CD14-positive monocyte (primary cell): ENCODE data around the gene SFMBT2. TPM values are rescaled to one million over a fixed set of nuclear protein-coding genes. Genes with fewer than 3 reads are reported as not detected.

Experiments used
- DNase-seq, 3 donors: peaks; one replicate each; pipeline ENCODE4 v3.0.0-alpha.2; 2011 to 2022
- H2AFZ ChIP-seq: 2 replicates; pipeline ENCODE4 v1.6.0; 2012; ENCODE audit warnings: mild to moderate bottlenecking, low read depth, low read length, inconsistent platforms; ENCODE audit not compliant: insufficient read depth, poor library complexity, severe bottlenecking
- H3K27ac ChIP-seq, 2 donors: 1 replicate in 1 of 2; 2 replicates in 1 of 2; pipeline ENCODE4 v1.5.1; 2012 to 2013; ENCODE audit warnings: low read length in 2 of 2, control low read depth in 1 of 2, inconsistent platforms in 1 of 2, low read depth in 1 of 2, mild to moderate bottlenecking in 1 of 2
- H3K27me3 ChIP-seq, 2 donors: one replicate each; pipeline versions ENCODE4 v1.6.0 to v1.6.1; 2011 to 2013; ENCODE audit warnings: low read length in 2 of 2; ENCODE audit not compliant: control insufficient read depth in 2 of 2, insufficient read depth in 2 of 2
- H3K36me3 ChIP-seq, 2 donors: replicated peaks in 1 of 2; 1 replicate in 1 of 2; 2 replicates in 1 of 2; pipeline versions ENCODE4 v1.5.1 to v1.6.1; 2012 to 2013; ENCODE audit warnings: low read length in 2 of 2, control low read depth in 1 of 2, inconsistent platforms in 1 of 2, mild to moderate bottlenecking in 1 of 2; ENCODE audit not compliant: insufficient read depth in 2 of 2, control insufficient read depth in 1 of 2
- H3K4me1 ChIP-seq, 2 donors: 1 replicate in 1 of 2; 2 replicates in 1 of 2; pipeline versions ENCODE4 v1.5.1 to v1.6.1; 2012 to 2013; ENCODE audit warnings: low read length in 2 of 2, control low read depth in 1 of 2, inconsistent platforms in 1 of 2, mild to moderate bottlenecking in 1 of 2, moderate library complexity in 1 of 2; ENCODE audit not compliant: insufficient read depth in 2 of 2, control insufficient read depth in 1 of 2
- H3K4me2 ChIP-seq: replicated peaks from 2 replicates; pipeline ENCODE3; 2012; ENCODE audit warnings: low read length, moderate library complexity, mild to moderate bottlenecking; ENCODE audit not compliant: poor library complexity, severe bottlenecking; ENCODE audit errors: extremely low read depth
- H3K4me3 ChIP-seq, 3 experiments: fragments of 200-600 bp in 1 of 3; sonication (generic) in 1 of 3; replicated peaks in 1 of 3; 1 replicate in 2 of 3; 2 replicates in 1 of 3; pipeline ENCODE4 v1.5.1; 2011 to 2013; ENCODE audit warnings: low read length in 3 of 3, mild to moderate bottlenecking in 3 of 3, control low read depth in 2 of 3, low read depth in 2 of 3, inconsistent platforms in 1 of 3, moderate library complexity in 1 of 3
- H3K79me2 ChIP-seq: 2 replicates; pipeline ENCODE4 v1.6.0; 2012; ENCODE audit warnings: mild to moderate bottlenecking, control low read depth, inconsistent platforms, low read length, moderate library complexity; ENCODE audit not compliant: insufficient read depth
- H3K9ac ChIP-seq: 2 replicates; pipeline ENCODE4 v1.6.0; 2017; ENCODE audit warnings: low read length, mild to moderate bottlenecking; ENCODE audit not compliant: insufficient read depth, poor library complexity, severe bottlenecking
- H3K9me3 ChIP-seq, 2 donors: replicated peaks in 1 of 2; 1 replicate in 1 of 2; 2 replicates in 1 of 2; pipeline versions ENCODE4 v1.5.1 to v1.6.1; 2012 to 2013; ENCODE audit warnings: low read length in 2 of 2, control low read depth in 1 of 2; ENCODE audit not compliant: control insufficient read depth in 1 of 2, insufficient read depth in 1 of 2
- H4K20me1 ChIP-seq: 2 replicates; pipeline ENCODE4 v1.6.0; 2012; ENCODE audit warnings: mild to moderate bottlenecking, low read length, control low read depth, moderate library complexity; ENCODE audit not compliant: insufficient read depth
- H3K27ac Mint-ChIP-seq, 7 donors: one replicate each; pipeline ENCODE4 v1.8.0; 2020; ENCODE audit warnings: mild to moderate bottlenecking in 7 of 7, mixed read lengths in 7 of 7, moderate library complexity in 6 of 7, inconsistent platforms in 2 of 7
- H3K27me3 Mint-ChIP-seq, 3 donors: one replicate each; pipeline ENCODE4 v1.8.0; 2021 to 2022; ENCODE audit warnings: low read depth in 3 of 3, mild to moderate bottlenecking in 3 of 3, mixed read lengths in 3 of 3, moderate library complexity in 3 of 3, inconsistent platforms in 1 of 3
- H3K36me3 Mint-ChIP-seq, 2 donors: one replicate each; pipeline ENCODE4 v1.8.0; 2020; ENCODE audit warnings: mixed read lengths in 2 of 2, inconsistent platforms in 1 of 2, mild to moderate bottlenecking in 1 of 2
- H3K4me1 Mint-ChIP-seq: one replicate; pipeline ENCODE4 v1.8.0; 2020; ENCODE audit warnings: mild to moderate bottlenecking, mixed read lengths
- H3K4me3 Mint-ChIP-seq, 2 donors: one replicate each; pipeline ENCODE4 v1.8.0; 2020; ENCODE audit warnings: mild to moderate bottlenecking in 2 of 2, mixed read lengths in 2 of 2, moderate library complexity in 1 of 2
- H3K9me3 Mint-ChIP-seq, 7 donors: one replicate each; pipeline ENCODE4 v1.8.0; 2020 to 2022; ENCODE audit warnings: mixed read lengths in 7 of 7, mild to moderate bottlenecking in 6 of 7, moderate library complexity in 6 of 7, inconsistent platforms in 2 of 7
- WGBS: methylation state at CpG from one replicate; pipeline ENCODE4 v1.1.5; 2013; ENCODE audit warnings: missing lambda C conversion rate; ENCODE audit not compliant: insufficient coverage; 5-methylcytosine and 5-hydroxymethylcytosine counted together
- intact Hi-C, 2 donors: fragments of 100-400 bp; cut with micrococcal nuclease; formaldehyde crosslinking; loops; one replicate each; pipeline versions ENCODE4 v1.15.0 to v1.15.1; 2023
- polyA plus RNA-seq, 3 donors: library from polyadenylated mRNA; depleted of rRNA in 1 of 3; unstranded in 2 of 3; stranded (reverse) in 1 of 3; fragments of 300-500 nt in 2 of 3; fragments of >200 nt in 1 of 3; fragmentation: Illumina TruSeq in 2 of 3; gene quantifications; 1 replicate in 2 of 3; 2 replicates in 1 of 3; pipeline ENCODE4 v1.2.3, GENCODE V29; 2012 to 2021
- TF ChIP-seq, protein P1 (sequence below): fragments of 200-600 bp; IDR thresholded peaks from one replicate; pipeline ENCODE4 v1.8.0; 2022; ENCODE audit warnings: antibody characterized with exemption, mild to moderate bottlenecking

Gene SFMBT2
- polyA plus RNA-seq, 3 donors, result 0.53 to 10.9 (median 1.6) TPM

DNA sequence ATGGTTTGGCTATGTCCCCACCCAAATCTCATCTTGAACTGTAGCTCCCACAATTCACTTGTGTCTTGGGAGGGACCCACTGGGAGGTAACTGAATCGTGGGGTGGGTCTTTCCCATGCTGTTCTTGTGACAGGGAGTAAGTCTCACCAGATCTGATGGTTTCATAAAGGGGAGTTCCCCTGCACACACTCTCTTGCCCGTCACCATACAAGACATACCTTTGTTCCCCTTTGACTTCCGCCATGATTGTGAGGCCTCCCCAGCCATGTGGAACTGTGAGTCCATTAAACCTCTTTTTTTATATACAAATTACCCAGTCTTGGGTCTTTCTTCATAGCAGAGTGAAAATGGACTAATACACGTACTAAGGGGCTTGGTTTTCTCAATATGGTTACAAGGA lies 106.7 kb downstream of the SFMBT2 start:
- H3K4me1 Mint-ChIP-seq, result peaks cover 15% of the 10 kb centered on the region
- Histone ChIP-seq H3K4me1 (no peaks in the 10 kb centered on the region), H4K20me1 (peaks cover 3% of the 10 kb centered on the region), H3K9me3 (peaks cover 0 to 4% of the 10 kb centered on the region in 2 donors), H3K27ac (no peak overlapping the region), H3K4me3 (no peak overlapping the region), H3K36me3 (peaks cover 3 to 6% of the 10 kb centered on the region in 2 donors), H3K9ac (no peak overlapping the region), H3K79me2 (peaks cover 85% of the 10 kb centered on the region), H3K27me3 (no peaks in the 10 kb centered on the region), H2AFZ (no peak overlapping the region), H3K4me2 (no peak overlapping the region)
- peaks cover 14 to 22% of the 10 kb centered on the region in 2 donors for H3K36me3 Mint-ChIP-seq
- TF ChIP-seq, protein P1, sequence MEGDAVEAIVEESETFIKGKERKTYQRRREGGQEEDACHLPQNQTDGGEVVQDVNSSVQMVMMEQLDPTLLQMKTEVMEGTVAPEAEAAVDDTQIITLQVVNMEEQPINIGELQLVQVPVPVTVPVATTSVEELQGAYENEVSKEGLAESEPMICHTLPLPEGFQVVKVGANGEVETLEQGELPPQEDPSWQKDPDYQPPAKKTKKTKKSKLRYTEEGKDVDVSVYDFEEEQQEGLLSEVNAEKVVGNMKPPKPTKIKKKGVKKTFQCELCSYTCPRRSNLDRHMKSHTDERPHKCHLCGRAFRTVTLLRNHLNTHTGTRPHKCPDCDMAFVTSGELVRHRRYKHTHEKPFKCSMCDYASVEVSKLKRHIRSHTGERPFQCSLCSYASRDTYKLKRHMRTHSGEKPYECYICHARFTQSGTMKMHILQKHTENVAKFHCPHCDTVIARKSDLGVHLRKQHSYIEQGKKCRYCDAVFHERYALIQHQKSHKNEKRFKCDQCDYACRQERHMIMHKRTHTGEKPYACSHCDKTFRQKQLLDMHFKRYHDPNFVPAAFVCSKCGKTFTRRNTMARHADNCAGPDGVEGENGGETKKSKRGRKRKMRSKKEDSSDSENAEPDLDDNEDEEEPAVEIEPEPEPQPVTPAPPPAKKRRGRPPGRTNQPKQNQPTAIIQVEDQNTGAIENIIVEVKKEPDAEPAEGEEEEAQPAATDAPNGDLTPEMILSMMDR, result no peak
- no CpG with 5 or more reads among the region's 4 CpGs for WGBS
- intact Hi-C loops, result no loop called here
- DNase-seq, result no peak
- peaks cover 0 to 3% (median 0%) of the 10 kb centered on the region in 3 donors for H3K27me3 Mint-ChIP-seq
- H3K27ac Mint-ChIP-seq, result no peak overlapping the region
- peaks cover 0 to 8% (median 3%) of the 10 kb centered on the region in 7 donors for H3K9me3 Mint-ChIP-seq
- no peak overlapping the region for H3K4me3 Mint-ChIP-seq

DNA sequence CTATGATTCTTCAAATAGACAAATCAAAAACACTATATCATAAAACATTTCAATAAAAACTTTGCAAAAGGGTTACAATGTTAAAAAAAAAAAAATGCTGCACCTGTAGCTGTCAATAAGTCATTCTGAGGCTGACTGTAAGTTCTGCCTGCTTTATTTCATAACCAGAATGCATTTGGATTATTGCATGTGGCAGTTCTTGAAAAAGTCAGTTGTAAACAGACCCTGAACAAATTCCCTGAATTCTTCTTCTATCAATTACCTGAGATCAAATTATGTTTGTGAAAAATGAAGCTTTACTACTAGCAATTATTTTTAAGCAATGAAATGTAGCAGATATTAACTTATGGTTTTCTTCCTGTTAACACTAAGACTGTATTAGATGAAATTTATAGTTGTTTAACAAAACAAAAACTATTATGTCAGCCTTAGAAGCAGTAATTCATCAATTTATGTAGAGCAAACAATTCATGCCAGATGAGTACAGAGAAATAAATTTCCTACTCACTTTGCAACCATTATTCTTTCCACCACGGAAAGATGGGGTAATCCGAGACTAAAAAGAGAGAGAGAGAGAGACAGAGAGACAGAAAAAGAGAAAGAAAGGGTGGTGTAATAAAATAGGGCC lies 107.8 kb downstream of the SFMBT2 start:
- Mint-ChIP-seq H3K4me3 (no peak overlapping the region), H3K27ac (peak overlapping the region in 1 of 7 donors; percentile 15), H3K27me3 (peaks cover 0 to 3% (median 0%) of the 10 kb centered on the region in 3 donors), H3K4me1 (peaks cover 15% of the 10 kb centered on the region), H3K36me3 (peaks cover 6 to 18% of the 10 kb centered on the region in 2 donors), H3K9me3 (peaks cover 0 to 4% (median 2%) of the 10 kb centered on the region in 7 donors)
- Histone ChIP-seq H3K36me3 (peaks cover 0 to 3% of the 10 kb centered on the region in 2 donors), H3K79me2 (peaks cover 85% of the 10 kb centered on the region), H3K27me3 (no peaks in the 10 kb centered on the region), H3K9me3 (no peaks in the 10 kb centered on the region), H3K27ac (no peak overlapping the region), H4K20me1 (peaks cover 6% of the 10 kb centered on the region), H2AFZ (no peak overlapping the region), H3K4me1 (no peaks in the 10 kb centered on the region), H3K9ac (no peak overlapping the region), H3K4me3 (no peak overlapping the region), H3K4me2 (no peak overlapping the region)
- TF ChIP-seq, protein P1, result no peak
- DNase-seq, result no peak
- no CpG with 5 or more reads among the region's 2 CpGs for whole genome bisulfite sequencing
- intact Hi-C loops, result loop anchor here in 1 of 2 donors (1.0 kb wide), 1 partner anchor 30 kb away; no protein-coding TSS in a partner anchor
